HG03159 (cell line): ENCODE results near the gene CCDC138.

Experiments
- ATAC-seq: cut with Tn5 transposase; IDR thresholded peaks from one replicate; pipeline ENCODE4 v1.9.1; 2021; ENCODE audit warnings: mild to moderate bottlenecking, moderate library complexity; ENCODE audit not compliant: unreplicated experiment

Gene CCDC138

DNA sequence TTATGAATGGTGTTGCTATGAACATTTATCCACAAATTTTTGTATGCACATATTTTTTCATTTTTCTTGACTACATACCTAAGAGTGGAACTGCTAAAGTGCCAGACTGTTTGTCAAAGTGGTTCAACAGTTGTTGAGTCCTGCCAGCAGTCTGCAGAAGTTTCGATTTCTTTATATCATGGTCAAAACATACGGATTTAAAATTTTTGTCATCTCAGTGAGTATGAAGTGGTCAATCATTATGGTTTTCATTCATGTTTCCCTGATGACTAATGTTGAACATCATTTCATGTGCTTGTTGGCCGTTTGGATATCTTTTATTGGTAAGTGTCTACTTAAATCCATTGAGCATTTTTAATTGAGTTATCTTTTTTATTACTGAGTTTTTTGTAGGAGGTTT, 39.2 kb downstream of the CCDC138 start:
- no peak for ATAC-seq

DNA sequence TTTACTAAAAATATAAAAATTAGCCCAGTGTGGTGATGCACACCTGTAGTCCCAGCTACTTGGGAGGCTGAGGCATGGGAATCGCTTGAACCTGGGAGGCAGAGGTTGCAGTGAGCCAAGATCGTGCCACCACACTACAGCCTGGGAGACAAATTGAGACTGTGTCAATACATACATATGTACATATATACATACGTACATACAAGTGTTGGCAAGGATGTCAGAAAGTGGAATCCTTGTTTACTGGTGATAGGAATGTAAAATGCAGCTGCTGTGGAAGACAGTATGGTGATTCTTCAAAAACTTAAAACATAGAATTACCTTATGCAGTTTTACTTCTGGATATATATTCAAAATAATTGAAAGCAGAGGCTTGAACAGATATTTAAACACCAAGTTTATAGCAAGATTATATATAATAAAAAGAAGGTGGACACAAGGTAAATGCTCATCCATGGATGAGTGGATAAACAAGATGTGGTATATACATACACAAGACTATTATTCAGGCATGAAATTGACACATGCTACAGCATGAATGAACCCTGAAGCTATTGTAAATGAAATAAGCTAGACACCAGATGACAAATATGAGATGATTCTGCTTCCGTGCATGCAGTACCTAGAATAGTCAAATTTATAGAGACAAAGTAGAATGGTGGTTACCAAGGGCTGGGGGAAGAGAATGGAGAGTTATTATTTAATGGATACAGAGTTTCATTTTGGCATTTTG, 43.2 kb downstream of the CCDC138 start:
- no peak for ATAC-seq

DNA sequence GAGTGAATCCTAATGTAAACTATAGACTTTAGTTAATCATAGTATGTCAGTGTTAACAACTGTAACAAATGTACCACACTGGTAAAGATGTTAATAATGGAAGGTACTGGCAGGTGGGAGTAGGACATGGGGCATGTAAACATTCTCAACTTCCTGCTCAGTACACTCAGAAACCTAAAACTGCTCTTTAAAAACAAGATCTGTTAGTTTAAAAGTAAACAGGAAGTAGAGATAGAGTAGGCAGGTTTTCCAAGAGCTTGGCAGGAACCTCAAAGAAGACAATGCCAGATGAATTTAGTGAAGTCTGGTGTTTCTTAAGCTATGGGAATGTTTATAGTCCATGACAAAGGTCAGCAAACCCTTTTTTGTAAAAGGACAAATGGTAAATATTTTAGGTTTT, 46.6 kb downstream of the CCDC138 start:
- no peak for ATAC-seq

DNA sequence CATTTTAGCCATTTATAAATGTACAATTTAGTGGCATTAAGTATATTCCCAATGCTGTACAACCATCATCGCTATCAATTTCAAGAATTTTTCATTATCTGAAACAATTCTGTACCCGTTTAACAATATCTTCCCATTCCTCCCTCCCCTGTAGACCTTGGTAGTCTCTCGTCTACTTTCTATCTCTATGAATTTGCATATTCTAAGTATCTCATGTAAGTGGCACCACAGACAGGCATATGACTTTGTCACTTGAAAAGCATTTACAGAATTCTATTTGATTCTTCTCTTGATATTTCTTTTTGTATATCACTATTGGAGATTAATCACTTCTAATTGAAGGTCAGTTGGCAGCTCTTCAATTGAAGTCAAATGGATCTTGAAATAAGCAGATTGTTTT, 48.0 kb downstream of the CCDC138 start:
- no peak for ATAC-seq

DNA sequence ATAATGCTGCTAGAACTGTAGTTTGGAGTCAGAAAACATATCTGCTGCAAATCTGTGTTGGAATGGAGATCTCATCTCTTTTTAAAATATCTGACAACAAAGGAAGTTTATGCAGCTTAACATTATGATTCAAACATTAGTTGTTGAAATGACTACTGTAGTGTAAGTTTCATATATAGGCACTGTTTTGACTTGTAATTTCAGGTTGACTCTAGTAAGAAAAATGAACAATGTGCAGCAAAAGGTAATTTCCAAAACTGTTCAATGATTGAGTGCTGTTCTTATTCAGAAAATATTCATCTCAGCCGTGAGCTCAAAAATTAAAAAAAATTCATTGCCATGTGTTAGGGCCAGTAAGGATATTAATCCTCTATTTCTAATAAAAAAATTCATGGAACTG, 48.5 kb downstream of the CCDC138 start:
- no peak for ATAC-seq

DNA sequence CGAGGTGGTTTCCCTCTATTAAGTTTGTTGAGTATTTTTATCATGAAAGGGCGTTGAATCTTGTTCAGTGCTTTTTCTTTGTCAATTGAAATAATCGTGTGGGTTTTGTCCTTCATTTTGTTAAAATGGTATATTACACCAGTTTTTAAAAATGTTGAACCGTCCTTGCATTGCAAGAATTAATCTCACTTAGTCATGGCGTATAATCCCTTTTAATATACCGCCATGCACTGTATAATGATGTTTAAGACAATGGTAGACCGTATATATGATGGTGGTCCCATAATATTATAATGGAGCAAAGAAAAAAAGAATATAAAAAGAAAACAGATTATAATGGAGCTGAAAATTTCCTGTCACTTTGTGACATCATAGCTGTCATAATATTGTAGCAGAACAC, 50.6 kb downstream of the CCDC138 start:
- ATAC-seq = no peak

DNA sequence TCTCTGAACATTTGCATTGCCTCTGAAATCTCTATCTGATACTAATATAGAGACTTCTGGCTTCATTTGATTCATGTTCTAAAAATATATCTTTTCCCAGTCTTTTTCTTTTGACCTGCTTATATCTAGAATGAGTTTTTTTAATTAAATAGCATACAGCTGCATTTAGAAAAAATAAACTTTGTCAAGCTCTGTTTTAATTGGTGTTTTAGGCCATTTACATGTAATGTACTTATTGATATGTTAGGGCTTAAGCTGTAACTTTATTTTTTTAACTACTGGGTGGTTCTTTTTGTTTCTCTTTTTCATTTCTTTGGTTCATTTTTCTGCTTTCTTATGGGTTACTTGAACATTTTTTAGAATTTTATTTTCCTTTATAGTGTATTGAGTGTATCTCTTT, 54.9 kb downstream of the CCDC138 start:
- no peak for ATAC-seq

DNA sequence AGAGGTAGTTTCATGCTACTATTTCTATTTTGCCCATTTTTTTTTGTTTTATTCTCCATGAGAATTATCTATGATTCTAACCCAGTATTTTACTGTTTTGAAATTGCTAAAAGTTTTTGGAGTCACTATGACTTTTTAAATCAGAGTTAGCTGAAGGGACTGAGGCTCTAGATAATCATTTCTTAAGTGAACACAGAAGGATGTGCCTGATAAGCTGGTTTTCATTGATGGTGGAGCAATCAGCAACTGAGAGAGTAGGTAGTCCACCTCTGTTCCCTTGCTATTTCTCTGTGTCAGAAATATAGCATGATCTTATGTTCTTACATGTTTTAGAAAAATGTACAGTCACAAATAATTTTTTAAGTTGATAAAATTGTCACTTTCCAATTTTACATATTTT, 59.4 kb downstream of the CCDC138 start:
- no peak for ATAC-seq

DNA sequence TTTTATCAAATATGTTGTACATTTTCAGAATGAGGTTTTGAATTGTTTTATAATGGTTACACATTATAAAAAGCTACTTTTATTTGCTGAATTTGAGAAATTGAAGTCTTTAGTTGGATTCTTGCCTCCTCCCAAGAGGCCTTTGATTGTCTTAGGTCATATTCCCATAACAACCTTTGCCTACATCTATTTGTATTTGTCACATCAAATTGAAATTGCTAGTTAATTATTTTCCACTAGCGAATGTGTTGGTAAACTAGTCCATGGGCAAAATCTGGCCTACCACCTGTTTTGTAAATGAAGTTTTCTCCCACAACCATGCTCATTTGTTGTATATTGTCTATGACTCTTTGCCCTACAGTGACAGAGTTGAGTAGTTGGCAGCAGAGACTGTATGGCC, 60.4 kb downstream of the CCDC138 start:
- ATAC-seq = no peak

DNA sequence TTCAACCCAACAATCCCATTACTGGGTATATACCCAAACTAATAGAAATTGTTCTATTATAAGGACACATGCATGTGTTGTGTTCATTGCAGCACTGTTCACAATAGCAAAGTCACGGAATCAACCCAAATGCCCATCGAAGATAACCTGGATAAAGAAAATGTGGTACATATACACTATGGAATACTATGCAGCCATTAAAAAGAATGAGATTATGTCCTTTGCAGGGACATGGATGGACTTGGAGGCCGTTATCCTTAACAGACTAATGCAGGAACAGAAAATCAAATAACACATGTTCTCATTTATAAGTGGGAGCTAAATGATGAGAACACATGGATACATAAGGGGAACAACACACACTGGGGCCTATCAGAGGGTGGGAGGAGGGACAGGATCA, 65.8 kb downstream of the CCDC138 start:
- ATAC-seq = no peak

DNA sequence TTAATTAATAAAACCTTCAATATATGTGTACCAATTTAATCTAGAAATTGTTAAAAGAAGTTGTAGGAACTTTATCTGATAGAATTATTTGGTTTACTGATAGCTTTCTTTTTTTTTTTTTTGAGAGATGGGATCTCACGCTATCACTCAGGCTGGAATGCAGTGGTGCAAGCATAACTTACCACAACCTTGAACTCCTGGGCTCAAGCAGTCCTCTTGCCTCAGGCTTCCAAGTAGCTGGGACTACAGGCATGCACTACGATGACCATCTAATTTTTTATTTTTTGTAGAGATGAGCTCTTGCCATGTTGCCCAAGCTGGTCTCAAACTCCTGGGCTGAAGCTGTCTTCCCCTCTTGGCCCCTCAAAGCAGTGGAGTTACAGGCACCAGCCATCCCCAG, 66.8 kb downstream of the CCDC138 start:
- no peak for ATAC-seq

DNA sequence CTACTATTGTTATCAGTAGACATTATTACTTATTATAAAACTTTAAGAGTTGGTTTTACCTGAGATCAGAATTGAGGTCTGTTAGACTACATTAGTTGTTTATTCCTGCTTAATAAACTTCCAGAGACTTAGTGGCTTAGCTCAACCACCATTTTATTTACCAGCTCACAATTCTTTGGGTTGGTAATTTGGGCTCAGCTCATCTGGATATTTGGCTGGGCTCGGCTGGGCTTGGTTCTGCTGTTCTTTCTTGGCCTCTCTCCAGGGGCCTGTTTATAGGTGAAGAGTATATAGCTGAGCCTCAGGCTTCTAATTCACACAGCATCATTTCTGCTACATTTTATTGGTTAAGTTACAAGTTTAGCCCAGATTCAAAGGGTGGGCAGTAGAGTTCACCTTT, 67.9 kb downstream of the CCDC138 start:
- no peak for ATAC-seq

DNA sequence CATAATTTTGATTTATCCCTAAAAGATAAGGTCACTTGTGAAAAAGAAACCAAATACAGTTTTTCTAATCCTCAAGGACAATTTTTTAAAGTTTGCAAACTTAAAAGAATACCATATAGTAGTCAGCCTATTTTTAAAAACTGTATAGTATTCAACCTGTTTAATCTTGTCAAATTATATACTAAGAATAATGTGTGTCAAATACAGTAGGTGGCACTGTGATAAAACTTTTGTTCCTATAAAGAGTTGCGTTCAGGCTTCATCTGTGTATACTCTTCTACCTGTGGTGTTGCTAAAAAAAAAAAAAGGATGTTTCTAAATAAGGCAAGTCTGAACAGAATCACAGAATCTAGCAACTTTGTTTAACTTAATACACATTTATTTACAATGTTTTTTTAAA, 68.6 kb downstream of the CCDC138 start:
- no peak for ATAC-seq

DNA sequence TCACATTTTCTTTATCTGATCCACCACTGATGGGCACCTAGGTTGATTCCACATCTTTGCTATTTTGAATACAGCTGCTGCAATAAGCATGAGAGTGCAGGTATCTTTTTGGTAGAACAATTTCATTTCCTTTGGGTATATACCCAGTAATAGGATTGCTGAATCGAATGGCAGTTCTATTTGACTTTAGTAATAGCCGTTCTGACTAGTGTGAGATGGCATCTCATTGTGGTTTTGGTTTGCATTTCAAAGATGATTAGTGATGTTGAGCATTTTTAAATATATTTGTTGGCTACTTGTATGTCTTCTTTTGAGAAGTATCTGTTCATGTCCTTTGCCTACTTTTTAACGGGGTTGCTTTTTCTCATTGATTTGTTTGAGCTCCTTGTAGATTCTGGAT, 72.3 kb downstream of the CCDC138 start:
- ATAC-seq = no peak

DNA sequence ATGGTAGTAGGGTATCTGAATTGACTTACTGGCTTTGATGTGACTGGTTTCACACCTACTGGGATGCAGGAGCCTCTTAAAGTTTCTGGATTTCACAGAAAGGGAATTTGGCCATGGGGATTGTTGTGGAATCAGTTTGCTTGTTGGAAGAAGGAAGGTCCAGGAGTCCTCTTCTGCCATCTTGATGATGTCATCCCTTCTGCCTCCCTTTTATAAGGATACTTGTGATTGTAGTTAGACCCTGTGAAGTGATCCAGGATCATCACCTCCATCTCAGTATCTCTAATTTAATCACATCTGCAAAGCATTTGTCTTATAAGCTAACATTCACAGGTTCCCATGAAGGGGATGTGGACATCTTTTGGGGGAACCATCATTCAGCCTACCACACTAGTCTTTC, 79.5 kb downstream of the CCDC138 start:
- no peak for ATAC-seq

DNA sequence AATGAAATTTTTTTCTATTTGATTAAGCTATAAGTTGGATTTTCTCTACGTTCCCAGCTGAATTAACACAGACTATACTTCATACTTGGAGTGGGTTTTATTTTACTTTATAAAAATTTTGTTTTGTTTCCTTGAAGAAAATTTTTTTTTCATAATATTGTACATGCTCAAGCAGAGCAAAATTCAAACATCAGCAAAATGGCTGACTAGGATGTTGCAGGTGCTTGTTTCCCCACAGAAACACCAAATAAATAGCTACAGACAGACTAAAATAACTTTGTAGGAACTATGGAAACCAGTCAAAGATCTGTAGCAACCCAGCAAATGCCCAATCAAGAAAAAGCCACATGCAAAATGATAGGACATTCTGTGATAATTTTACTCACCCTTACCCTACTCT, 82.3 kb downstream of the CCDC138 start:
- no peak for ATAC-seq

DNA sequence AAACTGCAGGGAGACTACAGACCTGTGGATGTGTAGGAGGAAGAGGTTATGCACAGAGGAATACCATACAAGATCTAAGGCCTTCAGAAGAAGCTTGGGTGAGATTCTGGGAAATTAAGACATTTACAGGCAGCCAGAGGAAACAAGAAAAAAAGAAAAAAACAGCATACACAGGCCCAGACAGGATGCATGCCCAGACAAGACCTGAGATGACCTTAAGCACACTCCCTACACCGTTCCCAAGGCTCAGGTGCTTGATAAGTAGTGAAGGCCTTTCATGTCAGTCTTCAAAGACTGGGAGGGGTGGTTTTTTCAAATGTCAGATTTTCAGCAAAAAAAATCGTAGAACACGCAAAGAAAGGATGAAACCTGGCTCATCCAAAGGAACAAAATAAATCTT, 83.0 kb downstream of the CCDC138 start:
- ATAC-seq = no peak

DNA sequence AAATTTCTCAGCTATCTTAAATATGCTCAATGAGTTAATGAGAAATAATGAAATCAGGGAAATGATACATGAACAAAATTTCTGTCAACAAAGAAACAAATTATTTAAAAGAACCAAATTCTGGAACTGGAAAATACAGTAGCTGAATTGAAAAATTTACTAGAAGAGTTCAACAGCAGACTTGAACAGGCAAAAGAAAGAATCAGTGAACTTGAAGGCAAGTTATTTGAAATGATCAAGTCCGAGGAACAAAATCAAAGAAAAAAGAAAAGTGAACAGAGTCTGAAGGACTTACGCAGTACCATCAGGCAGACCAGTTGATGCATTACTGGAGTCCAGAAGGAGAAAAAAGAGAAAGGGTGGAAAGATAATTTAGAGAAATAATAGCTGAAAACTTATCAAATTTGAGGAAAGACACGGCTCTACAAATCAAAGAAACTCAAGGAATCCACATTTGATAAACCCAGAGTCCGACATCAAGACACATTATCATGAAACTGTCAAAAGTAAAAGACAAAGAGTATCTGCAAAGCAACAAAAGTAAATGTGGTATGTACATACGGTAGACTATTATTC, 83.6 kb downstream of the CCDC138 start:
- ATAC-seq = no peak

DNA sequence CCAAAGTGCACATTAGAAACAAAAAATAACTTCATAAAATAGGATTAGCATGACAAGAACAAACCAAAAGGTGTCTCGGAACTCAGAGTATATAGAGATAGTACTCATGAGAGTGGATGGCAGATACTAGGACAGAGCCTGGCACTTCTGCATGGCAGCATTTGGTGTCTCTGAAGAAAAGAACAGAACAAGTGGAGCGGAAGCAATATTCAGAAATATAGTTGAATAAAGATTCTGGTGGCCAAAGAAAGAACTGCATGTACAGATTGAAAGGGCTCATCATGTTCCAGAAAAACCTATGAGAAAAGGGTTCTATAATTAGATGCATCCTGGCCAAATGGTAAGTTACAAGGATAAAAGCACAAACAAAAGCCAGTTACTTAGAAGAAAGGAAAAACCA, 90.9 kb downstream of the CCDC138 start:
- no peak for ATAC-seq

DNA sequence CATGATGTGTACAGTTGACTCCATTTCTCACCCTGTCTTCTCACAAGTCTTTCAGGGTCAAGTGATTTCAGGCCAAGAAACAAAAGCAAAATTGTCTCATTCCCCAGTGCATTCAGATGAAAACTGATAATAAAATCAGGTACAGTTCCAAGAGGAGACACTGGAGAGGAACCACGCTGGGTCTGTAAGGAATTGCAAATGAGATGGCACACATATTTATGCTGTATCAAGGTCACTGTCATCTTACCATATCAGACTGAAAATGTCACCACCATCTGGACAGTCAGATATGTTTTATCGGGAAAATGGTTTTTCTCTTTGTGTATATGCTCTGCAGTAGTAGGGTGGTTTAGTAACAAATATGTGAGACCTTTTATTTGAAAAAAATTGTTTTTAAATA, 91.7 kb downstream of the CCDC138 start:
- ATAC-seq = no peak

DNA sequence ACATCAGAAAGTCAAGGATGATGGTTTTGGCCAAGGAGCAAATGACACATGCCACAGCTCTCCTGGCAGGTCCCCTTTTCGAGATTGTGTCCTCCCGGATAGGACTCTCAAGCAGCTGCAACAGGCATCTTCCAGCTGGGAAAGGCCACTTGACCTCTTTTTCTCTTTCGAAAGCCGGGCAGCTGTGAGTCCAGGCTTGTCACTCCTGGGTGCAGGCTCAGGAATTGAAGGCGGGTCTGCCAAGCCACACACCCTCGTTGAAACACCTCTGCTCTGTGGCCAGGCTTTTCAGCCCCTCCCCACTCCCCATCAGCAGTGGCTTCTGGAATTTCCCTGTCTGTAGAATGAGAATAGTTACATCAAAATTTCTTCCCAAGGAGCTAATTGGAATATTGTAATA, 98.0 kb downstream of the CCDC138 start:
- ATAC-seq = no peak

DNA sequence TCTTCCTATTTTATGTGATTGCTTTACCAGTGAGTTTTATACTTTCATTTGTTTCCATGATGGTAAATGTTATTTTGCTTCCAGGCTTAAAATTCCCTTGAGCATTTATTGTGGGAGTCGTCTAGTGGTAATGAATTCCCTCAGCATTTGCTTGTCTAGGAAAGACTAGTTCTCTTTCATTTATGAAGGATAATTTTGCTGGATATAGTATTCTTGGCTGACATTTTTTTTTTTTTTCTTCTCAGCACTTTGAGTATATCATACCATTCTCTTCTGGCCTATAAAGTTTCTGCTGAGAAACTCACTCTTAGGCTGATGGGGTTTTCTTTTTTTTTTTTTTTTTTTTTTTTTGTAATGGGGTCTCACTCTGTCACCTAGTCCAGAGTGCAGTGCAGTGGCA, 103.3 kb downstream of the CCDC138 start:
- ATAC-seq = no peak

DNA sequence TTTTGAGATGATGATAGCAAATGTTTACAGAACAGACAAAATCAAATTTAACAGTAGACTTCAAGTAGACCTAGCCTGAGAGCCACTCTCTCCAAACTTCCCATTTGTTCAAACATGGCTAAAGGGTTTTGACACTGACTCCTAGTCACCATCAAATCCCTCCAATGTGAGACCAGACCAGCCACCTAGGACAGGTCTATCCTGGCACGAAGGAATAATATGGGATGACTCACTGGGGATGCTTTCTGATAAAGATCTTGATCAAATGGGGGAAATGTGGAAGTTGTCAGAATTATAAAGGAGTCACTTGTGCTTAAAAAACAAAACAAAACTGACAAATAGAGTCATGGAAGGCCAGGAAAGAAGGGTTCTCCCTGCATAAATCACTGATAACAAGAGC, 106.7 kb downstream of the CCDC138 start:
- ATAC-seq = no peak
